Liver (tissue), 9 donors: ENCODE measurements around the gene LPP. TPM values are rescaled to one million over a fixed set of nuclear protein-coding genes. Genes with fewer than 3 reads are reported as not detected.
A peak's percentile ranks its signal among the peaks of the same experiment; 100 is the strongest.

Experiments used
- DNase-seq: peaks from one replicate; pipeline ENCODE4 v3.0.0-alpha.2; 2017; ENCODE audit warnings: low spot score
- H3K27ac ChIP-seq, 2 donors: one replicate each; pipeline ENCODE4 v1.7.0; 2013; ENCODE audit warnings: inconsistent platforms in 2 of 2, low read length in 2 of 2, control low read depth in 1 of 2, low read depth in 1 of 2, mild to moderate bottlenecking in 1 of 2
- H3K27me3 ChIP-seq, 4 donors: one replicate each; pipeline versions ENCODE4 v1.6.1 to v1.7.0; 2013; ENCODE audit warnings: low read length in 3 of 4, inconsistent platforms in 1 of 4, mild to moderate bottlenecking in 1 of 4, moderate library complexity in 1 of 4; ENCODE audit not compliant: control insufficient read depth in 4 of 4, insufficient read depth in 4 of 4
- H3K36me3 ChIP-seq, 4 donors: one replicate each; pipeline versions ENCODE4 v1.6.1 to v1.7.0; 2013; ENCODE audit warnings: low read length in 3 of 4, mild to moderate bottlenecking in 3 of 4, low read depth in 1 of 4, moderate library complexity in 1 of 4; ENCODE audit not compliant: control insufficient read depth in 4 of 4, insufficient read depth in 3 of 4
- H3K4me1 ChIP-seq, 4 donors: one replicate each; pipeline versions ENCODE4 v1.6.1 to v1.7.0; 2013; ENCODE audit warnings: low read length in 3 of 4, mild to moderate bottlenecking in 3 of 4, moderate library complexity in 1 of 4; ENCODE audit not compliant: control insufficient read depth in 4 of 4, insufficient read depth in 4 of 4
- H3K4me3 ChIP-seq, 3 donors: one replicate each; pipeline versions ENCODE4 v1.6.1 to v1.7.0; 2013; ENCODE audit warnings: low read length in 3 of 3, control low read depth in 1 of 3, low read depth in 1 of 3, mild to moderate bottlenecking in 1 of 3
- H3K9ac ChIP-seq, 2 donors: one replicate each; pipeline ENCODE4 v1.7.0; 2013; ENCODE audit warnings: low read length in 2 of 2, mild to moderate bottlenecking in 2 of 2, moderate library complexity in 2 of 2, control low read depth in 1 of 2, low read depth in 1 of 2
- H3K9me3 ChIP-seq, 4 donors: one replicate each; pipeline versions ENCODE4 v1.6.1 to v1.7.0; 2013; ENCODE audit warnings: low read length in 3 of 4; ENCODE audit not compliant: control insufficient read depth in 4 of 4
- ATF3 ChIP-seq: IDR thresholded peaks from 2 replicates; pipeline ENCODE4 v1.6.1; 2016; ENCODE audit warnings: antibody characterized with exemption
- CTCF ChIP-seq: fragments of 150-350 bp; IDR thresholded peaks from 2 replicates; pipeline ENCODE4 v1.5.1; 2017; ENCODE audit warnings: improper control_type of control experiment, low read depth, low read length; ENCODE audit not compliant: missing input control
- EGR1 ChIP-seq, 2 donors: IDR thresholded peaks; 2 replicates each; pipeline ENCODE4 v1.6.1; 2016 to 2018; ENCODE audit warnings: antibody characterized with exemption in 2 of 2, low read depth in 2 of 2
- FOXA1 ChIP-seq: IDR thresholded peaks from 2 replicates; pipeline ENCODE4 v1.6.1; 2016; ENCODE audit warnings: antibody characterized with exemption
- GABPA ChIP-seq, 2 donors: IDR thresholded peaks in 1 of 2; conservative IDR thresholded peaks in 1 of 2; 2 replicates each; pipeline ENCODE4 v1.6.1; 2016; ENCODE audit warnings: antibody characterized with exemption in 2 of 2, mild to moderate bottlenecking in 1 of 2, moderate library complexity in 1 of 2
- HNF4A ChIP-seq, 2 donors: conservative IDR thresholded peaks; 2 replicates each; pipeline ENCODE4 v1.6.1; 2016; ENCODE audit warnings: antibody characterized with exemption in 2 of 2, mild to moderate bottlenecking in 2 of 2
- HNF4G ChIP-seq: IDR thresholded peaks from 2 replicates; pipeline ENCODE4 v1.6.1; 2016; ENCODE audit warnings: antibody characterized with exemption
- JUND ChIP-seq, 2 donors: IDR thresholded peaks; 2 replicates each; pipeline ENCODE4 v1.6.1; 2016; ENCODE audit warnings: antibody characterized with exemption in 2 of 2
- MAX ChIP-seq: IDR thresholded peaks from 2 replicates; pipeline ENCODE4 v1.6.1; 2016; ENCODE audit warnings: antibody characterized with exemption
- NR2F2 ChIP-seq: IDR thresholded peaks from 2 replicates; pipeline ENCODE4 v1.6.1; 2016; ENCODE audit warnings: antibody characterized with exemption
- RAD21 ChIP-seq, 2 donors: IDR thresholded peaks; 2 replicates each; pipeline ENCODE4 v1.6.1; 2016; ENCODE audit warnings: antibody characterized with exemption in 2 of 2, mild to moderate bottlenecking in 2 of 2
- RXRA ChIP-seq, 2 donors: IDR thresholded peaks; 2 replicates each; pipeline ENCODE4 v1.6.1; 2017 to 2018; ENCODE audit warnings: antibody characterized with exemption in 2 of 2, mild to moderate bottlenecking in 1 of 2
- SP1 ChIP-seq: IDR thresholded peaks from 2 replicates; pipeline ENCODE4 v1.6.1; 2018; ENCODE audit warnings: antibody characterized with exemption, mild to moderate bottlenecking
- TAF1 ChIP-seq: conservative IDR thresholded peaks from 2 replicates; pipeline ENCODE4 v1.6.1; 2016; ENCODE audit warnings: antibody characterized with exemption, mild to moderate bottlenecking
- ZBTB33 ChIP-seq: IDR thresholded peaks from 2 replicates; pipeline ENCODE4 v1.6.1; 2016; ENCODE audit warnings: antibody characterized with exemption
- WGBS: extraction: QIAGEN DNeasy Blood & Tissue Kit; methylation state at CpG from one replicate; pipeline ENCODE4 v1.1.7; 2013; 5-methylcytosine and 5-hydroxymethylcytosine counted together
- polyA plus RNA-seq, 2 donors: library from polyadenylated mRNA; stranded (reverse) in 1 of 2; unstranded in 1 of 2; fragments of 200-250 nt in 1 of 2; fragments of >200 nt in 1 of 2; fragmentation: Nextera tagmentation in 1 of 2; extraction: Ambion mirVana in 1 of 2; gene quantifications; one replicate each; pipeline versions ENCODE4 v1.2.1 to v1.2.3, GENCODE V29; 2013 to 2015
- total RNA-seq, 2 donors: library from RNA; depleted of rRNA; stranded (reverse); fragments of >200 nt; gene quantifications; one replicate each; pipeline ENCODE4 v1.2.3, GENCODE V29; 2014
- donor health status: healthy.
- donor health status: healthy.
- donor health status: healthy.
- donor health status: healthy.
- donor health status: healthy.

The LPP gene
- total and polyA plus RNA-seq, 4 donors, result 3.3 to 53.7 (median 28.2) TPM

- TF ChIP-seq CTCF, result no peak
- TF ChIP-seq RXRA (IDR thresholded peaks at IDR 0.05), result no peak
- no peak for TF ChIP-seq NR2F2
- no peak for TF ChIP-seq HNF4G
- TF ChIP-seq GABPA (IDR thresholded peaks at IDR 0.05 in 1 of 2, conservative IDR thresholded peaks at IDR 0.05 in 1 of 2), result no peak
- no peak for TF ChIP-seq SP1
- no peak for TF ChIP-seq MAX
- TF ChIP-seq JUND (IDR thresholded peaks at IDR 0.05), result no peak
- TF ChIP-seq RAD21 (IDR thresholded peaks at IDR 0.05), result no peak
- no peak for TF ChIP-seq ZBTB33
- no peak for TF ChIP-seq TAF1
- no peak for TF ChIP-seq ATF3
- TF ChIP-seq HNF4A (conservative IDR thresholded peaks at IDR 0.05), result no peak
- TF ChIP-seq FOXA1, result no peak
- Histone ChIP-seq H3K9me3 (no peaks in the 10 kb centered on the region), H3K36me3 (peaks cover 0 to 2% (median 0%) of the 10 kb centered on the region in 4 donors), H3K9ac (no peak overlapping the region), H3K27ac (peak overlapping the region in 1 of 2 donors; percentile 43), H3K27me3 (no peaks in the 10 kb centered on the region), H3K4me1 (peaks cover 0 to 47% (median 35%) of the 10 kb centered on the region in 4 donors), H3K4me3 (no peak overlapping the region)
- 82% methylated on average over 1 of the region's 1 CpG for WGBS
- DNase-seq, result no peak
These were observed 426.3 kb downstream of the LPP start for GRCh38 chr3:188580223-188580622.

GRCh38 chr3:188580659-188581058 lies 426.7 kb downstream of the LPP start:
- Histone ChIP-seq H3K27me3 (no peaks in the 10 kb centered on the region), H3K4me3 (no peak overlapping the region), H3K9me3 (no peaks in the 10 kb centered on the region), H3K36me3 (peaks cover 0 to 2% (median 0%) of the 10 kb centered on the region in 4 donors), H3K4me1 (peaks cover 0 to 47% (median 36%) of the 10 kb centered on the region in 4 donors), H3K9ac (no peak overlapping the region), H3K27ac (peak overlapping the region in 1 of 2 donors; percentile 43)
- WGBS, result 84% methylated on average over 1 of the region's 1 CpG
- DNase-seq, result no peak
- TF ChIP-seq JUND (IDR thresholded peaks at IDR 0.05) (no peak), EGR1 (IDR thresholded peaks at IDR 0.05; ENCODE audit: low read depth in 2 of 2) (no peak), ZBTB33 (no peak), FOXA1 (no peak), SP1 (no peak), GABPA (IDR thresholded peaks at IDR 0.05 in 1 of 2, conservative IDR thresholded peaks at IDR 0.05 in 1 of 2) (no peak), HNF4A (conservative IDR thresholded peaks at IDR 0.05) (no peak), CTCF (no peak), MAX (no peak), HNF4G (no peak), RAD21 (IDR thresholded peaks at IDR 0.05) (no peak)
